Measurements from ENCODE around the gene MIA3. TPM values are rescaled to one million over a fixed set of nuclear protein-coding genes. Genes with fewer than 3 reads are reported as not detected.
A peak's percentile ranks its signal among the peaks of the same experiment; 100 is the strongest.

Gene MIA3
- total RNA-seq, 4 donors from 2014 or later, result 29.9 to 62.3 (median 46.1) TPM

GRCh38 chr1:222613627-222614026 is 4.3 kb upstream of the MIA3 start:
- WGBS, result 61% methylated on average over 1 of the region's 1 CpG
- peaks cover 13% of the 10 kb centered on the region for H3K27me3 ChIP-seq
- no peaks in the 10 kb centered on the region for H3K9me3 ChIP-seq
- H3K4me3 ChIP-seq, result no peak overlapping the region
- no peak for DNase-seq (ENCODE audit: low spot score in 2 of 2)
- H3K4me1 ChIP-seq, result peaks cover 7% of the 10 kb centered on the region
- no peak for TF ChIP-seq POLR2A (IDR thresholded peaks at IDR 0.05)
- no peak for TF ChIP-seq CTCF (IDR thresholded peaks at IDR 0.05)
- TF ChIP-seq EP300 (IDR thresholded peaks at IDR 0.05), result no peak
- TF ChIP-seq POLR2AphosphoS5 (IDR thresholded peaks at IDR 0.05), result no peak
- H3K27ac ChIP-seq, result no peak overlapping the region
- no peaks in the 10 kb centered on the region for H3K36me3 ChIP-seq

- no peak overlapping the region for H3K27ac ChIP-seq
- peaks cover 21% of the 10 kb centered on the region for H3K4me1 ChIP-seq
- no peak for DNase-seq (ENCODE audit: low spot score in 2 of 2)
- no peak overlapping the region for H3K4me3 ChIP-seq
- H3K9me3 ChIP-seq, result no peaks in the 10 kb centered on the region
- no peaks in the 10 kb centered on the region for H3K36me3 ChIP-seq
- TF ChIP-seq EP300 (IDR thresholded peaks at IDR 0.05) (no peak), POLR2AphosphoS5 (IDR thresholded peaks at IDR 0.05) (no peak), POLR2A (IDR thresholded peaks at IDR 0.05) (no peak), CTCF (IDR thresholded peaks at IDR 0.05) (no peak)
- WGBS, result 55% methylated on average over 5 of the region's 5 CpGs
- peaks cover 13% of the 10 kb centered on the region for H3K27me3 ChIP-seq
Observed at GRCh38 chr1:222616525-222616924, 1.4 kb upstream of the MIA3 start.

GRCh38 chr1:222617367-222617951 is 438 bp upstream of the MIA3 start:
- H3K9me3 ChIP-seq, result no peaks in the 10 kb centered on the region
- peak; percentile 97 for DNase-seq (ENCODE audit: low spot score in 2 of 2)
- H3K4me3 ChIP-seq, result peak overlapping the region; percentile 83
- 3% methylated on average over 19 of the region's 37 CpGs for WGBS
- peak overlapping the region; percentile 71 for H3K27ac ChIP-seq
- peaks cover 21% of the 10 kb centered on the region for H3K4me1 ChIP-seq
- no peaks in the 10 kb centered on the region for H3K36me3 ChIP-seq
- H3K27me3 ChIP-seq, result peaks cover 10% of the 10 kb centered on the region
- TF ChIP-seq POLR2A (IDR thresholded peaks at IDR 0.05), result peak in 1 of 2 donors; percentile 44
- no peak for TF ChIP-seq EP300 (IDR thresholded peaks at IDR 0.05)
- TF ChIP-seq POLR2AphosphoS5 (IDR thresholded peaks at IDR 0.05), result no peak
- no peak for TF ChIP-seq CTCF (IDR thresholded peaks at IDR 0.05)

- TF ChIP-seq EP300 (IDR thresholded peaks at IDR 0.05), result no peak
- no peak for TF ChIP-seq POLR2A (IDR thresholded peaks at IDR 0.05)
- no peak for TF ChIP-seq CTCF (IDR thresholded peaks at IDR 0.05)
- TF ChIP-seq POLR2AphosphoS5 (IDR thresholded peaks at IDR 0.05), result no peak
- Histone ChIP-seq H3K27ac (no peak overlapping the region), H3K36me3 (peaks cover 2% of the 10 kb centered on the region), H3K4me1 (peaks cover 21% of the 10 kb centered on the region), H3K9me3 (no peaks in the 10 kb centered on the region), H3K4me3 (peak overlapping the region; percentile 83), H3K27me3 (peaks cover 1% of the 10 kb centered on the region)
- no peak for DNase-seq (ENCODE audit: low spot score in 2 of 2)
- 25% methylated on average over 19 of the region's 20 CpGs for WGBS
Observed at GRCh38 chr1:222618880-222619596, 1.1 kb downstream of the MIA3 start.

- WGBS, result 82% methylated on average over 2 of the region's 2 CpGs
- Histone ChIP-seq H3K9me3 (no peaks in the 10 kb centered on the region), H3K4me1 (peaks cover 21% of the 10 kb centered on the region), H3K36me3 (peaks cover 15% of the 10 kb centered on the region), H3K27me3 (no peaks in the 10 kb centered on the region), H3K27ac (no peak overlapping the region), H3K4me3 (no peak overlapping the region)
- no peak for DNase-seq (ENCODE audit: low spot score in 2 of 2)
- no peak for TF ChIP-seq POLR2AphosphoS5 (IDR thresholded peaks at IDR 0.05)
- no peak for TF ChIP-seq CTCF (IDR thresholded peaks at IDR 0.05)
- no peak for TF ChIP-seq EP300 (IDR thresholded peaks at IDR 0.05)
- no peak for TF ChIP-seq POLR2A (IDR thresholded peaks at IDR 0.05)
Observed at GRCh38 chr1:222620566-222620965, 2.7 kb downstream of the MIA3 start.
